HG02642 (cell line): ENCODE measurements around the gene HEATR5B.
"Not testable (repeated sequence)": the region's sequence is repeated elsewhere in the genome, so short reads cannot be mapped to it uniquely, and the experiment has no call there.

Source experiments
- ATAC-seq: cut with Tn5 transposase; IDR thresholded peaks from one replicate; pipeline ENCODE4 v1.9.1; 2021; ENCODE audit warnings: mild to moderate bottlenecking; ENCODE audit not compliant: unreplicated experiment, poor library complexity

The HEATR5B gene

DNA sequence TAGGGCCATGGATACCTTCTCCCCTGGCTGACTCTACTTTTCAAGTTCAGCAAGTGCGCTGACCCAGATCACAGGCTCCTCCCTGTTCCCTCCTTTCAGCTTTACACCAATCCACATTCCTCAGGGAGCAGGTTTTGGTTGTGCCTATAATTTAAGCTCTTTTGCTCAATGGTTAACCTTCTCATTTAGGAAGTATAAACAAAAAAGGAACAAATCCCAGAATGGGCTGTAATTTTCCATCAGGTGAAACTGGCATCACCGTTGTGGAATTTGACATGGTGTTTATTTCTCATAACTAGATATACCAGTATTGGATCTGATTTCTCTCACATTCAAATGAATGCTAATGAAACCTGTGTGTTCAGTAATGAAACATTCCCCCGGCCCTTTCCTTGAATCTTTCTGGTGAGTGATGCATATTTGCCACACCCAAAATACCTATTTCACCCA lies 131.4 kb downstream of the HEATR5B start:
- ATAC-seq, result no peak

DNA sequence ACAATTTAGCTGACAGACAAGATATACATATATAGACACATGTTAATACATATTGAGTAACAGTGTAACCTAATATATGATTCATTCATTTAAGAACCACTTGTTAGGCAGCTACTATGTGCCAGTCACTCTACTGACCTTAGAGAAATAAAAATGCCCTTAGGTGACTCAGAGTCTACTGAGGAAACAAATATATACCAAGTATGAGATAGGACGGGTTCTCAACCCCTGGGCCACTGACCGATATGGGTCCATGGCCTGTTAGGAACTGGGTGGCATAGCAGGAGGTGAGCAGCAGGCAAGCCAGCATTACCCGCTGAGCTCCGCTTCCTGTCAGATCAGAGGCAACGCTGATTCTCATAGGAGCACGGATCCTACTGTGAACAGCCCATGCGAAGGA lies 132.6 kb downstream of the HEATR5B start:
- ATAC-seq, result no peak

DNA sequence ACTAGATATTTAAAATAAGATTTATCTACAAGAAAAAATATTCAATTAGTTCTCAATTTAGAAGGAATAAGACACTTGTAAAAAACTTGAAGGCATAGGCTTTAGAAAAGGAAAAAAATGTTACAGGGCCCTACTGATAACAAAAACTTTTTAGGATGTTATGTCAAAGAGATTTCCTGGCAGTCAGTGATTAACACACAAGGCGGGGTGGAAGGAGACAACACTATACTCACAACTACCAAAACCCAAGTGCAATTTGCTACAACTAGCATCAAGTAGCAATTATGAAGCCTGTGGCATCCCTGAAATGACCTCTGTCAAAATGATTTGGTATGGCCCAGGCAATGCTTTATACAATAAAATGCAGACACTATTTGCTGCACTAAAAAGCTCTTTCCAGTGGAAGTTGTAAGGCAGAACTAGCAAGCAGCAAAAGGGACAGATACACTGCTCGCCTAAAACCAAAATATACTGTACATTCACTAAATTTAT lies 133.1 kb downstream of the HEATR5B start:
- ATAC-seq, result no peak

DNA sequence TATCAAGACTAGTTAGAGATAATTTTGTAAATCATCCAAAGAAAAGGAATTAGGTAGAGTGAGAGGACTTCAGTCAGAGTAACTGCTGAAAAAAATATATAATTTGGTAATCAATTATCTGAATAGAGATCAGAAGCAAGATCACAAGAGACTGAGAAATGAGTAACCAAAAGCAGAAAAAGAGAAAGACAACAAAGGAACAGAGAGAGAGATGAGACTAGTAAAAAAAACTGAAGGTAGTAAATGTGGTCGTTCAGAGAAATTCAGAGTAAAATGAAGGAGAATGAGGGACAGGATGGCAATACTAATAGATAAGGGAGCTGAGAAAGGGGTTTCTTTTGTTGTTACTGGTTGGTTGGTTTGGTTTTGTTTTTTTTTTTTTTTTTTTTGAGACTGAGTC lies 134.3 kb downstream of the HEATR5B start:
- no peak for ATAC-seq

DNA sequence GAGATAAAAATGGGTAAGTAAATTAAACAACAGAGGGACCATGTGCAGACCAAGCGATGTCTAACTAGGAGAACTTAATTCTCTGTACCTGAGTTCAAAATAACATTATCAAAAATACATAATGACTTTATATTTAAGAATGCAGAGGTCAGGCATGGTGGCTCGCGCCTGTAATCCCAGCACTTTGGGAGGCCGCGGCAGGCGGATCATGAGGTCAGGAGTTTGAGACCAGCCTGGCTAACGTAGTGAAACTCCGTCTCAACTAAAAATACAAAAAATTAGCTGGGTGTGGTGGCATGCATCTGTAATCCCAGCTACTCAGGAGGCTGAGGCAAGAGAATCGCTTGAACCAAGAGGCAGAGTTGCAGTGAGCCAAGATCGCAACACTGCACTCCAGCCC lies 138.9 kb downstream of the HEATR5B start:
- ATAC-seq, result not testable (repeated sequence)

DNA sequence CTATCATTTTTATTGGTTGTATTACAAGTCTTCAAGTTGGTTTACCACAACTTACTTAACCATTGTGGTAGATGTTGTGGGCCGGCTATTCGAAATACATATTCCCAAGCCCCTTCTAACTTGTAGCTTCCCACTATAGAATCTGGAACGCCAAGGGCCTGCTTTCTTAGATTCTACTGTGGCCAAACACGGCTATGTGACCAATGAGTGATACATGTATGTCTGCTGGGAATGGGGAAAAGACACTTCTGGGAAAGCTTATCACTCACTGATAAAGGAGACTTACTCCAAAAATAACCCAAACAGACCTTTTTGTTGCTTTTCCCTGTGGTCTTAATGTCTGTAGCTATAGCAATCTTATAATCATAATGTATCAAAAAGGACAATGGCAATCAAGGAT lies 142.3 kb downstream of the HEATR5B start:
- no peak for ATAC-seq

DNA sequence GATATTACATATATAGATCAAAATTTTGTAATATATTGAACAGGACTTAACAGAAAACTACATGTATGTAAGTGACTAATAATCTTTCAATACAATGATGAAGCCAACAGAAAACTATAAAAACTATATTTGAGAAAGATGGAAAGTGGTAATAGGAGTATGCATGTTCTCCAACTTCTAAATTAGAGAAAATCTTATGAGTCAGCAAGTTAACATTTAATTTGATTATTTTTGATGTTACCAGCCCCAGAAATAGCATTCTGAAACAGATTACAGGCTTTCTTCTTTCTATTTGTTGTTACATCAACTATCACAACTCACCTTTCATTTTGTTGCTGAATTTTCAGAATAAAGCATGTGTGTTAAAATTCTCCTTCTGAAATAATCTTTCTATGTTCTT lies 147.6 kb downstream of the HEATR5B start:
- ATAC-seq, result not testable (repeated sequence)

DNA sequence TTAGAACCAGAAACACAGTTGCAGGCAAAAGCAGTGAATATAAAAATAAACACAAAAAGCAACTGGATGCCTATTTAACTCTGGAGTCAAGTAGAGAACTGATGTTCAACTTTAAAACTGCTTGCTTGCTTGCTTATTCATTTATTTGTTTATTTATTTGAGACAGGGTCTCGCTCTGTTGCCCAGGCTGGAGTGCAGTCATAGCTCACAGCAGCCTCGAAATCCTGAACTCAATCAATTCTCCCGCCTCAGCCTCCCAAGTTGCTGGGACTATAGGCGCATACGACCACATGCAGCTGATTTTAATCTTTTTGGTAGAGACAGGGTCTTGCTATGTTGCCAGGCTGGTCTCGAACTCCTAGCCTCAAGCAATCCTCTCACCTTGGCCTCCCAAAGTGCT lies 152.5 kb downstream of the HEATR5B start:
- ATAC-seq, result not testable (repeated sequence)
